Activated CD8-positive, alpha-beta memory T cell treated with anti-CD3 and anti-CD28 coated beads for 36 hours (primary cell): ENCODE measurements around the gene CSPG5. TPM values are rescaled to one million over a fixed set of nuclear protein-coding genes. Genes with fewer than 3 reads are reported as not detected.

Source experiments
- CTCF ChIA-PET: fragments of 350-600 bp; sonication (Branson Sonifier 250); formaldehyde crosslinking; loops from one replicate; lab custom pipeline; 2021; ENCODE audit warnings: antibody characterized with exemption; lab: Charles Lee
- POLR2A ChIA-PET: fragments of 350-600 bp; sonication (Branson Sonifier 250); formaldehyde crosslinking; loops from one replicate; lab custom pipeline; 2021; ENCODE audit warnings: antibody characterized with exemption; lab: Charles Lee
- total RNA-seq, 2 experiments: library from RNA; stranded (reverse); gene quantifications; one replicate each; pipeline ENCODE4 v1.2.3, GENCODE V29; 2021

Gene CSPG5
- total RNA-seq, 2 experiments from 2014 or later, result 0.52 to 0.74 TPM

DNA sequence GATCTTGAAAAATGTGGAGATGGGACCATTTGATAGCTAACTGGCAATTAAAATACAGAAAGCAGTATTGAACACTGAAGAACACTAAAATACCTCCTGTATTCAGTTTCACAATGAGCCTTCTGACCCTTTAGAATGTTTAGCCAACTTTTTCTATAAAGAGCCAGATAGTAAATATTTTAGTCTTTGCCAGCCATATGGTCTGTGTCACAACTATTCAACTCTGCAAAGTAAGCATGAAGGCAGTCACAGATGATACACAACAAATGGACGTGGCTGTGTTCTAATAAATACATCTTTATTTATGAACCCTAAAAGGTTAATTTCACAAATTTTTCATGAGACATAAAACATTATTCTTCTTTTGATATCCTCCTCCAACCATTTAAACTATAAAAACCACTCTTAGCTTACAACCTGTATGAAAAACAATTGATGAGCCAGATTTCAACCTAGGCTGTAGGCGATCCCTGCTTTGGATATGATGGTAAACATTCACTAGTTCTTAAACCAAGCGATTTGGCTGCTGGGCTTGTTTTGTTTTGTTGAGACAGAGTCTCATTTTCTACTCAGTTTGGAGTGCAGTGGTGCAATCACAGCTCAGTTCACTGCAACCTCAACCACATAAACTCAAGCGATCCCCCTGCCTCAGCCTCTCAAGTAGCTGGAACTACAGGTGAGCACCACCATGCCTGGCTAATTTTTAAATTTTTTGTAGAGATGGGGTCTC, 13.6 kb upstream of the CSPG5 start:
- POLR2A ChIA-PET, result no interaction called here
- CTCF ChIA-PET, result interaction anchor here (0.6 kb wide), 1 partner anchor 196 kb away, joined by 3 read pairs; no protein-coding TSS in a partner anchor

DNA sequence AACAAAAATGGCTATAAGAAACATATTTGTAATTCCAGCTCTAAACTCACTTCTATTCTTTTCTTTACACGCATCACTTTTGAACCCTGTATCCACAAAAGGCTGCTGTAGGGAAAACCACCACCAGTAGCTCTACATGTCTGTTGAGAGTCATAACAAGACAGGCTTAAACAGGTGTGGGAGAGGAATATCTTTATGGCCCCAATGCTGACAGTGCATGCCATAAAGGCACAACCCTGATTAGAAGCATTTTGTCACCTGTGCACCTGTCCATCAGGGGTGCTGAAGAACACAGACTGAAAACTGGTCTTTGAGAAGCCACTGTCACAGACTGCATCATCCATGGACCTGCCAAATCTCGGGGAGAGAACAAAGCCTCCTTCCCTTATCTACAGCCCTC, 11.6 kb upstream of the CSPG5 start:
- ChIA-PET CTCF (no interaction called here), POLR2A (no interaction called here)

DNA sequence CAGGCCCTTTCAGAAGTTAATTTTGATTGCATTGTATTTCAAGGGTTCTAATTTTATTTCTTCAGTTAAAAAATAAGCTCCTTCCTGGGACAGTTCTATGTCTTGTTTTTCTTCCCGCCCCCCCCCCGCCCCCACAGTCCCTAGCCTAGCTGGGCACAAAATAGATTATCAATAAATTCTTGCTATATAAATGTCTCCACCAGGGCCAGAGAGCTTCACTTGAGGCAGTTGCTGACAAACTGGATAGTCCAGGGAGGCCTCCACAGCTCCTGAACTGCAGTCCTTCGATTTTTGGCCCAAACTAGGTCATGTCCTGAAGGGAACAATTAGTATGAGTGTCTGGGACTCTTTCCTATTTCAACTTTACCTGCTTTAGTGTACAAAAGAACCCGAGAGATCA, 9.9 kb upstream of the CSPG5 start:
- CTCF ChIA-PET, result interaction anchor here (1.2 kb wide), 1 partner anchor 18 kb away, joined by 4 read pairs; no protein-coding TSS in a partner anchor
- POLR2A ChIA-PET, result no interaction called here

DNA sequence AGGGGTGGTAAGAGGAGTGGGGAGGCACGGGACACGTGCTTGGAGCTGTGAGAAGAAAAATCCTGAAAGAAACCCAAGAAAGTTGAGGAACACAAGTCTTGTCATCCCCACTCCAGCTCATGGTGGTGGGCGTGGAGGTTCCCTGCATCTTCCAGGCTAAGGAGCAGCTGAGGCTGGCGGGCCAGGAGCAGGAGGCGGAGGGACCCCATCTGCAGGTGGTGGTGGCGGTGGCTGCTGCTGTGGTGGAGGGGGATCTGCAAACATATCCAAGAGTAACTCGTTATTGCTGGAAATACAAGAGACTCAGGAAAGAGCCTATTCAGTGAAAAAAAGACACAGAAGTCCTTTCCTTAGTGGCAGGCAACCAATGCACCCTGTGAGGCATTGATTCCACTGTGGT, 9.4 kb upstream of the CSPG5 start:
- ChIA-PET CTCF (interaction anchor here (1.2 kb wide), 1 partner anchor 18 kb away, joined by 4 read pairs; no protein-coding TSS in a partner anchor), POLR2A (interaction anchor here (0.6 kb wide), 1 partner anchor 13 kb away, joined by 4 read pairs; no protein-coding TSS in a partner anchor)

DNA sequence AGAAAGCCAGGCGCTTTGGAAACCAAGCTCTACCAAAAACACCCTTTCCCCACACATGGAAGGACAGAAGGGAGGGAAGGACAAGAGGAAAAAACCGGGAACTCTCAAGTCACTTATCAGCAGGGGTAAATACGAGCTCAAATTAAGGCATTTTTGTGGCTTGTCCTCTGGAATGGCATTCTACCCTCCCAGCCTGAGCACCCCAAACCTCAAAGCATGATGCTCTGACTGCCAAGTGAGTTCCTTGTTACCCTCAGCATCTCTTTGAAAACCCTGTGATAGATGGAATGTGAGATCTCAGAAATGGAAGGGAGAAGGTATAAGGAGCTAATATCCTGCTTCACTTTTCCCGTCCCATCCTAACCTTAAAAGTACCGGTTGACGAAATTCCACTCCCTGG, 8.1 kb upstream of the CSPG5 start:
- ChIA-PET CTCF (interaction anchor here (1.3 kb wide), 1 partner anchor 10 kb away, joined by 5 read pairs; no protein-coding TSS in a partner anchor), POLR2A (no interaction called here)

DNA sequence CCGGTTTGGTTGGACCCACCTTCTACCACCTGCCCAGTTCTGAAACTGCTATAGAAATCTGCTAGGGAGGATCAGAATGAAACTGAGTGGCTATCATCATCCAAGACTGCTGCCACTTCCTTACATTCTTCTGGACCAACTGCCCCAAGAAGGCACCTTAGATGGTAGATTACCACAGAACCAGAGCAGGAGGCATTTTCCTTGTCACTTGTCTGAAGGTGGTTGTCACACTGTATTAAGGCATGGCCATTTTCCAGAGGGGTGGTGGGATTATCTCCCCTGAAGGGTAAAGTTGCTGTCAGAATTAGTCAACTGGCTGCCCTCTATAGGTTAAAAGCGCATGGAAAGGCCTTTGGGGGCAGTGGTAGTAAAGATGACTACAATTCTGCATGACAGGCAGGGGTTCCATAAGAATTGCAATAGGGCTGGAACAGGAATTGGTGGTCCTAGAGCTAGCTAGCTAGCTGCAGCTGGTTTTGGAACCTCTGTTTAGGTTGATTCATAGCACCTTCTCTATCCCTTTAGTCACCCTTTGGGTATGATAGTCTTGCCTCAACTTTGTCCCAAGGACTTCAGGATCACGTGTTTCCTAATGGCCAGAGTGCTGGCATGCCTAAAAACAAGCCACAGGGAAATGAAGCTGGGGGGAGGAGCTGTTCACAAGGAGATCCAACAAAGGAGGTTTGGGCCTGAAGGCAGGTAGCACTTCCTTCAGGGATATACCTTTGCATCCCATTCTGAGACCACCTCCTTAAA, 4.8 kb upstream of the CSPG5 start:
- POLR2A ChIA-PET, result interaction anchor here (0.6 to 0.7 kb wide), 3 partner anchors 101 to 1045 kb away, joined by 3 to 9 read pairs (median 3); no protein-coding TSS in a partner anchor
- CTCF ChIA-PET, result no interaction called here

DNA sequence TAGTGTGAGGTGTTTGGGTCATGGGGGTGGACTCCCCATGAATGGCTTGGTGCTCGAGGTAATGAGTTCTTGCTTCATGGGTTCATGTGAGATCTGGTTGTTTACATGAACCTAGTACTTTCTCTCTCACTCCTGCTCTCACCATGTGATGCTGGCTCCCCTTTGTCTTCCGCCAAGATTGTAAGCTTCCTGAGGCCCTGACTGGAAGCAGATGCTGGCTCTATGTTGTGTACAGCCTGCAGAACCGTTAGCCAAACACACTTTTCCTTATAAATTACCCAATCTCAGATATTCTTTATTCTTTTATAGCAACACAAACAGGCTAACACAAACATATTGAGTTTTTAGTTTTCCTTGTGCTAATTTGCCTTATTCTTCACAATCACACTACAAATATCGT, 3.2 kb upstream of the CSPG5 start:
- ChIA-PET CTCF (no interaction called here), POLR2A (no interaction called here)

DNA sequence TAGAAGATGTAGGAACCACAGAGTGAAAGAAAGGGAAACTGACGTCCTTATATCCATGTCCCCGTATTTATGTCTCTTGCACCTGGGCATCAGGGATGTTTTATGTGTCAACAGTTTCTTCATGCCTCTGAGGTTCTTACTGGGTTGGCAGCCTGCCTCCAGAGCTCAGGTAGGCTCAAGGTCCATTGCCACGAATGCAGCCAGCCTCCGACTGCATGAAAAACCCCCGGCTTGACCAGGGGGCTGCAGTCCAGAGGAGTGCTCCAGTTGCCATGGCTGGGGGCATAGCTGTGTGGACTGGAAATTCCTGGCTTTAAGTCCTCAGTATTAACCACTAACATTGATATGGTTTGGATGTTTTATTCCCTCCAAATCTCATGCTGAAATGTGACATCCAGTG, 2.8 kb upstream of the CSPG5 start:
- ChIA-PET POLR2A (no interaction called here), CTCF (no interaction called here)

DNA sequence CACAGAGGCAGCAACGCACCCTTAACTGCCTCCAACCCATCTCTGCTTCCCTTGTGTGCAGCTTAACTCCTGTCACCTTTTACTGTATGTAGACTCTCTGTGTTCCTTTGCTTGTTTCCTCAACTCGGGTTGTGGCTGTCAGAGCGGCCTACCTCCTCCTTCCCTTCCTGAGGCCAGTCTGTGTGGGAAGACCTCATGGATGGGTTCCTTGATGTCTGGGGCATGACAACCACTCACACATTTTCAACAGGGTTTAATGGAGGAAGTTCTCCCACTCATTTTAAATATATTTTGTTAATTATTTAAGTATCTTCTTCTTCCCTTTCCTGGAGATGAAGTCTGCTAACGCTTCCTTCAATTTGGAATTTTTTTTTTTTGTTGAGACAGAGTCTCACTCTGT, 1.8 kb upstream of the CSPG5 start:
- ChIA-PET POLR2A (no interaction called here), CTCF (no interaction called here)

DNA sequence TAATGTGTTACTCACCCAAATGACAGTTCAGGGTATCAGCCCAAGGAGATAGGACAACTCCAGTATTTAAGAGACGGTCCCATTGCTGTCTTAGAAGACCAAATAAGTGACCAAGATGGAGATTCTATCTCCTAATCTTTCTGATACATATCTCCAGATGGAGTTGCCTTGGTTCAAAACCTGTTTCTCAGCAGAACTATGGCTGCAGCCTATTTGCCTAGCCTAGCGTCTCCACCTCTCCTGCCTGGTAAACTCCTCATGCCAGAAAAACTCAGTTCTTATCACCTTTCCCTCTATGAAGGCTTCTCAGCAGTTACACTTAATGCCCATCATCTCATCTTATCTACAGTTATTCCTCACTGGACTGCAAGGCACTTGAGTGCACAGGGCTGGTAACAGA, 1.2 kb upstream of the CSPG5 start:
- ChIA-PET POLR2A (no interaction called here), CTCF (no interaction called here)

DNA sequence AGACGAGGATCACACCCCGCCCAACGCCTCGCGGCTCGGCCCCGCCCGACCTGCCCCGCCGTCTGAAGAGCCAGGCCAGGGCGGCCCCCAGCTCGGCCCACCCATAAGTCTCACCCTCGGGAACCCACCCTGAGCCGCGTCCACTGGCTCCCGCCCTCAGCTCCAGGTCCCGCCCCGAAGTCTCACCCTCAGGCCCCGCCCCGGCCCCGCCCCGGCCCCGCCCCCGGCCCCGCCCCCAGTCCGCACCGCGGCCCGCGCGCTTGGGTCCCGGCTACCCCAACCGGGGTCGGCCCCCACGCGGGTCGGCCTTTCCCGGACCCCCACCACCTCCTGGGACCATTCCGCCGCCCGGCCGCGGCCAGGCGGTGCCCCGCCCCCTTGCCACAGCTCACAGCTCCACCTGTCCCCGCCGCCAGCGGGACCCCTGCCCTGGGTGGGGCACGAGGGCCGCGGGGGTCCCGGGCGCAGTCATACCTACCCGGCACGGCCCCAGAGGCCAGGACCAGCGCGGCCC, 489 bp downstream of the CSPG5 start:
- ChIA-PET CTCF (interaction anchor here (1.2 kb wide), 1 partner anchor 56 kb away, joined by 3 read pairs; no protein-coding TSS in a partner anchor), POLR2A (no interaction called here)

DNA sequence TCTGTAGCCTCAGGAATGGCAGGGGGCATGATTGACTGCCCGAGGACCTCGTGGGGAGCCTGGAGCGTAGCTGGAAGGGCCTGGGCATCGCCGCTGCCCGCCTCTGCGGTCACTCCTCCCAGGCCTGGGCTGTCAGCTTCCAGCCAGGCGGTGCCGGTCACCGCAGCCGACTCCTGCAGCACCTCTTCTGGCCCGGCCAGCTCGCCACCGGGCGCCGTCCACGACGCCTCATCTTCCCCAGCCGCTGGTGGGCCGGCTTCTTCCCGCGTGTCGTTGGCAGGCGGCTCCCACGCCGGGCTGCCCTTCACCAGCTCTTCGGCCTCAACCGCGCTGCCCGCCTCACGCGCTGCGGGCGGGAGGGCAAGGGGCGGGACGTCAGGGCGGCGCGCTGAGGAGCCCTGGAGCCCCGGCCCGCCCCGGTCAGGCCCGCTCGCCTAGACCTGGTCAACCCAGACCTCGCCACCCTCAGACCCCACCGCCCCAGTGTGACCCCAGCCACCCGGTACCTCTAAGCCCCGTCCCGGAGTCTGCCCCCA, 1.0 kb downstream of the CSPG5 start:
- CTCF ChIA-PET, result interaction anchor here (1.0 to 1.2 kb wide), 2 partner anchors 9 to 56 kb away, joined by 3 read pairs; no protein-coding TSS in a partner anchor
- POLR2A ChIA-PET, result no interaction called here

DNA sequence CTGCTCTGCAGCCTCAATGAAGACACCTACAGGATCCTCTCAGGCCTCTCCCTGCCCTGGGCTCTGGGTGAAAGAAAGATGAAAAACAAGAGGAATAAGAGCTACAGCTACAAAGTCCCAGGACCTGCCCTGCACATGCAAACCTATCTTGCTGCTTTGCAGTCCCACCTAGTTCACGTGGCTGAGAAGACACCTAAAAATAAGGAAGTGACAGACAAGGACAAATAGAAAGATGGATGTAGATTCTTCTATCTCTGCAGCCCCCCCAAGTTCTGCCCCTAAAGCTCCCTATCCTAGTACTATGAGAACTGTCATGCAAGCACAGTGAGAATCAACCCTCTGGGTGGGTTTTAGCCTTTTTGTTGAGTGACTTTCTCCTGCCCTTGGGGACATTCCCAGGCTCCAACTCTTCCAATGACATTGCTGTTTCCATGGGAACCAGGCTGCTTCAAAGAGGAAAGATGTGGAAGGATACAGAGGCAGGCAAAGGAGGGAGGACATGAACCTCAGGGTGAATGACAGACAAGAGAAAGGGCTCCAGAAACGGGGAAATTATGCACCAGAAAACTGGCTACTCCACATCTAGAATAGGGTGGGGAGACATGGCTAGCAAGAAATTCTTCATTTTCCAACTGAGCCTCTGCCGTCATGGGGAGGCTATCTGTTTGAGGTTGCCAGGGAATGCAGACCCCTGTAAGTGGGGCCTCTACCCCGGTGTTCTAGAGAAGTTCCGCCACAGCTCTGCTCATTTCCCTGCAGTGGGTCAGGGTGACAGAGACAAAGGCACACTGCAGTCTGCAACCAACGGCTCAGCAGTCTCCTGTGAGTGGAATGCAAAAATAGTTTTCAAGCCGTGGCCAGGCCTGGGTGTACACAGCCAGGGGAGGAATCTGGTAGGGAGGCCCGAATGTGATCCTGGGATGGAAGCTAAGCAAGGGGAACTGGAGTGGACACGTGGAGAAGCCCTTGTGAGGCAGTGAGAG, 5.2 kb downstream of the CSPG5 start:
- CTCF ChIA-PET, result interaction anchor here (1.2 kb wide), 1 partner anchor 51 kb away, joined by 3 read pairs; no protein-coding TSS in a partner anchor
- POLR2A ChIA-PET, result no interaction called here

DNA sequence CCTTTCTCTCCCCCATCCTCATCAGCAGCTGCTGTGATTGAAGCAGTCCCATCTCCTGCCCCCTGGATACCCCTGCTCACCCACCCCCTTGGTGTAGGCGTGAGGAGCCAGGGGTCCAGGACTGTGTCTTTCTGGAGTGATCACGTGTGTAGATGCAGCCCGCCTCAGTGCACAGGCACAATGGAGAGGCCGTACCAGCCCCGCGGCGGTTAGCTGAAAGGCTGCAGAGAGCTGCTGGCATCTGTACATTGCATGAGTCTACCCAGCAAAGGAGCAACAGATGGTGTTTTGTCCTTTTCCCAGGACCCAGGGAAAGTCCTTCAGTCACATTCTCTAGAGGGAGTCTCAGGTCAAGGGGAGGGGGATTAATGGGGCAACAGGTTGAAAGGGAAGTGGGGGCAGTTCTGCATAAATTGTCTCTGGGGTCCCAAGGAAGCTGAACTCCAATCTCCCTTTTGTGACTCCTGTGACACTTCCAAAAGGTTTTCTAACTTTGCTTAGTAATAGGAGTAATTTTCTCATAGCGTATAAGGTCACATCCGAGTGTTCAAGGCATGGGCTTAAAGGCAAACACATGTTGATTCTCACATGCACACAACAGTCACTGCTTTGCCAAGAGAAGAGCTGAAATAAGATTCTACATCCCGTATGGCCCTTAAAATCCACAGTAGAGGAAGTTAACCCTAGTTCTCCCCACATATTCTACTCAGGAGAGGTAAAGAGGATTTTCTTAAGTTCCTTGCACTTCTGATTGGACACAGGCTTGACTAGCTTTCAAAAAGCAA, 7.1 kb downstream of the CSPG5 start:
- ChIA-PET POLR2A (no interaction called here), CTCF (no interaction called here)

DNA sequence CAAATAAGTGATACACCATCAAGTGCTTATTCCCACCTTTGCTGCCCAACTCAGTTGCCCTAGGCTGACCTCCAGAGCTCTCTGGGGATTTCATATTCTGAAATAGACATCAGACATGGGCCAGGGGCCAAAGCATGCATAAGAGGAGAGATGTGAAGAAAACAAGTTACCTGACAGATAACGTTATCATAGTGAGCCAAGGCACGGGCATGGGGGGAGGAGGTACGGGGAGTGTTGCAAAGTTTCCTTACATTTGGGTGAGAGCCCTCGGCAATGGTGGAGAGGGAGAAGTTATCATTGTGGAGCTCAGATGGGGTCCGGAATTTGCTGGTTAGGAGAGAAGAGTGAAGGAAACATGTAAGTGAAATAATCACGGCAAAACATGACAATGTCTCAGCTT, 9.8 kb downstream of the CSPG5 start:
- ChIA-PET POLR2A (no interaction called here), CTCF (interaction anchor here (0.8 to 1.2 kb wide), 2 partner anchors 8 to 46 kb away, joined by 3 to 4 read pairs; no protein-coding TSS in a partner anchor)

DNA sequence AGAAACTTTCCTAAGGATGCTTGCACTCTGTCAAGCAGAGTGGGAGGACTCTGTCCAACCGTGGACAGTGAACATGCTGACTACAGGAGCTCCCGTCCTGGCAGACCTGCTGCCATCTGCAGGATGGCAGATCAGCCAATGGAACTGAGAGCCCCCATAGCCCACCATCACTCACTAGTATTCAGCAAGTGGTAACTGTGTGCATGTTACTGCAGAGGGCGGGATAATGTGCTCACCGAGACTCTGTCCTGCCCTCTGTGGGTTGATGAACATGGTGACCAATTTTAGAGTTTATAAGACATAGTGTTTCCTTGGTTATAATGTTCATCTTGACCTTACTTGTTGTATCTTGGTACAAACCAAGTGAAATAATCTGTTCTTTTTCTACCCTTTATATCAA, 11.5 kb downstream of the CSPG5 start:
- POLR2A ChIA-PET, result no interaction called here
- CTCF ChIA-PET, result interaction anchor here (1.2 kb wide), 1 partner anchor 45 kb away, joined by 3 read pairs; no protein-coding TSS in a partner anchor

DNA sequence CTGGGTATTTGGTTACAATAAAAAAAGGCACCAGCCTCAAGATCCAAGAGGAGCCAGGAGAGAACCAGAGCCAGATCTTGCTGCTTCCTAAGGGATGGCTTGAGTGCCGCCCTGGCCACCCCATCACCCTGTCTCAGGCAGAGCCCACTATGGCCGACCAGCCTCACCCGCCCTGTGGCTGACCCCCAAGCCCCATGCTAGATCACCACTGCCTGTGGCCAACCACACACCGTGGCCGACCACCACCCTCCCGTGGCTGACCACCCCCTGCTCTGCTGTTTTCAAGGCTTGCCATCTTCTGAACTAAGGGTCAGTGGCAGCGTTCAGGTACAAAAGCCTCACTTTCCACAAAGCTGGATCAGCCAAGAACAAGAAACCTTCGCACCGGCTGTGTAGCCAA, 12.0 kb downstream of the CSPG5 start:
- ChIA-PET CTCF (interaction anchor here (1.2 kb wide), 1 partner anchor 44 kb away, joined by 3 read pairs; no protein-coding TSS in a partner anchor), POLR2A (no interaction called here)
